ENCODE results near the gene NOD1.
"Not testable (repeated sequence)": the region's sequence is repeated elsewhere in the genome, so short reads cannot be mapped to it uniquely, and the experiment has no call there.

NOD1 gene

GRCh38 chr7:30411173-30411572 is 67.4 kb downstream of the NOD1 start:
- no peak for DNase-seq

GRCh38 chr7:30406664-30407425 is 71.7 kb downstream of the NOD1 start:
- DNase-seq, result no peak

GRCh38 chr7:30405179-30405578 is 73.4 kb downstream of the NOD1 start:
- no peak for DNase-seq

GRCh38 chr7:30403477-30403876 is 75.1 kb downstream of the NOD1 start:
- DNase-seq, result no peak

GRCh38 chr7:30396389-30396788 is 82.2 kb downstream of the NOD1 start:
- peak; percentile 11 for DNase-seq

GRCh38 chr7:30395676-30396075 is 82.9 kb downstream of the NOD1 start:
- DNase-seq, result no peak

GRCh38 chr7:30391806-30392205 is 86.8 kb downstream of the NOD1 start:
- no peak for DNase-seq

- DNase-seq, result no peak
These were observed 87.6 kb downstream of the NOD1 start for GRCh38 chr7:30390736-30391636.

- DNase-seq, result no peak
These were observed 88.8 kb downstream of the NOD1 start for GRCh38 chr7:30389791-30390190.

- DNase-seq, result no peak
These were observed 96.0 kb downstream of the NOD1 start for GRCh38 chr7:30382607-30383006.

GRCh38 chr7:30380824-30381223 is 97.8 kb downstream of the NOD1 start:
- not testable (repeated sequence) for DNase-seq

GRCh38 chr7:30380294-30380693 is 98.3 kb downstream of the NOD1 start:
- no peak for DNase-seq

- DNase-seq, result no peak
These were observed 98.8 kb downstream of the NOD1 start for GRCh38 chr7:30379741-30380140.

GRCh38 chr7:30379131-30379530 is 99.5 kb downstream of the NOD1 start:
- DNase-seq, result no peak

- no peak for DNase-seq
These were observed 100.3 kb downstream of the NOD1 start for GRCh38 chr7:30378275-30378674.

Data from NCI-H1092 treated with DMSO at 0.1 percent for 48 hours (cell line).